DND-41 (cell line): ENCODE results near the gene GNE.

Experiments
- ATAC-seq: fragments of 200-7000 bp; cut with Tn5 transposase; 3 replicates; pipeline ENCODE4 v1.9.1; 2021; ENCODE audit warnings: low read depth; ENCODE audit not compliant: insufficient read depth
- DNase-seq: peaks from one replicate; pipeline ENCODE4 v3.0.0-alpha.2; 2020
- H2AFZ ChIP-seq: 2 replicates; pipeline ENCODE4 v1.6.0; 2012; ENCODE audit warnings: low read depth, low read length
- H3K27ac ChIP-seq: 2 replicates; pipeline ENCODE4 v1.5.1; 2012; ENCODE audit warnings: low read length, inconsistent platforms
- H3K27me3 ChIP-seq: fragments of 200-600 bp; sonication (generic); 2 replicates; pipeline ENCODE4 v1.6.0; 2012; ENCODE audit warnings: low read length, mild to moderate bottlenecking, inconsistent platforms; ENCODE audit not compliant: insufficient read depth, poor library complexity
- H3K36me3 ChIP-seq: 2 replicates; pipeline ENCODE4 v1.5.1; 2012; ENCODE audit warnings: low read length, inconsistent platforms; ENCODE audit not compliant: insufficient read depth
- H3K4me1 ChIP-seq: 2 replicates; pipeline ENCODE4 v1.5.1; 2012; ENCODE audit warnings: mild to moderate bottlenecking, low read length; ENCODE audit not compliant: insufficient read depth
- H3K4me2 ChIP-seq: 2 replicates; pipeline ENCODE4 v1.6.0; 2012; ENCODE audit warnings: mild to moderate bottlenecking, moderate library complexity, low read length, inconsistent platforms; ENCODE audit not compliant: insufficient read depth
- H3K4me3 ChIP-seq, 2 experiments: fragments of 200-600 bp in 1 of 2; shearing (Covaris generic) in 1 of 2; 2 replicates each; pipeline ENCODE4 v1.5.1; 2012 to 2016; ENCODE audit warnings: inconsistent platforms in 2 of 2, low read length in 2 of 2, mild to moderate bottlenecking in 2 of 2, low read depth in 1 of 2, moderate library complexity in 1 of 2
- H3K79me2 ChIP-seq: 2 replicates; pipeline ENCODE4 v1.6.0; 2012; ENCODE audit warnings: low read length, inconsistent platforms; ENCODE audit not compliant: insufficient read depth
- H3K9ac ChIP-seq: 2 replicates; pipeline ENCODE4 v1.6.0; 2012; ENCODE audit warnings: low read depth, mild to moderate bottlenecking, inconsistent platforms, low read length, moderate library complexity
- H3K9me3 ChIP-seq: 2 replicates; pipeline ENCODE4 v1.5.1; 2012; ENCODE audit warnings: low read length, moderate library complexity, mild to moderate bottlenecking, inconsistent platforms; ENCODE audit not compliant: insufficient read depth, severe bottlenecking
- H4K20me1 ChIP-seq: 2 replicates; pipeline ENCODE4 v1.6.0; 2012; ENCODE audit warnings: low read length; ENCODE audit not compliant: insufficient read depth
- EZH2 ChIP-seq: IDR thresholded peaks from 3 replicates; pipeline ENCODE4 v1.6.1; 2012; ENCODE audit warnings: borderline replicate concordance, low read depth, mild to moderate bottlenecking, moderate library complexity, low read length, inconsistent platforms; ENCODE audit not compliant: severe bottlenecking
- TF ChIP-seq, protein P1 (sequence below): IDR thresholded peaks from 2 replicates; pipeline ENCODE4 v1.5.1; 2012; ENCODE audit warnings: borderline replicate concordance, low read length, moderate library complexity, mild to moderate bottlenecking; ENCODE audit not compliant: poor library complexity, severe bottlenecking; ENCODE audit errors: extremely low read depth

Gene GNE

DNA sequence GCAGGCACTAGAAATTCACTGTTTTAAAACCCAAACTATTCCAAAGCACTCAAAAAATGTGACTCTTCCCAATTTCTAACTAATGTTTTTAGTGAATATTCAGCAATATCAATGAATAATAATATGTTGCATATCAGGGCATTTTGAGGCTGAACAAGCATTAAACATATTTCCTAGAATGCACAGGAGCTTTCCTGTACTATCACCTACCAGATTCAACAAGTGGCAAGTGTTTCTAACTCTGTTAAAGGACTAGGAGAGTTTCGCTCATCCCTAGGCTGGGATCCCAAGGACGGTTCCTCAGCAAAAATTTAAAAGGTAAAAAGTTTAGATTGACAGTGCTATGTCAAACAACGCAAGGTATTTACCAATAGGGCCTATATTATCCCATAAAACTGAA is 21.0 kb downstream of the GNE start:
- no peaks in the 10 kb centered on the region for H3K4me1 ChIP-seq
- DNase-seq (no peak), ATAC-seq (no peak)
- H3K36me3 ChIP-seq, result peaks cover 38% of the 10 kb centered on the region
- H3K27ac ChIP-seq, result no peak overlapping the region
- no peak overlapping the region for H2AFZ ChIP-seq
- no peak for TF ChIP-seq EZH2
- TF ChIP-seq, protein P1, sequence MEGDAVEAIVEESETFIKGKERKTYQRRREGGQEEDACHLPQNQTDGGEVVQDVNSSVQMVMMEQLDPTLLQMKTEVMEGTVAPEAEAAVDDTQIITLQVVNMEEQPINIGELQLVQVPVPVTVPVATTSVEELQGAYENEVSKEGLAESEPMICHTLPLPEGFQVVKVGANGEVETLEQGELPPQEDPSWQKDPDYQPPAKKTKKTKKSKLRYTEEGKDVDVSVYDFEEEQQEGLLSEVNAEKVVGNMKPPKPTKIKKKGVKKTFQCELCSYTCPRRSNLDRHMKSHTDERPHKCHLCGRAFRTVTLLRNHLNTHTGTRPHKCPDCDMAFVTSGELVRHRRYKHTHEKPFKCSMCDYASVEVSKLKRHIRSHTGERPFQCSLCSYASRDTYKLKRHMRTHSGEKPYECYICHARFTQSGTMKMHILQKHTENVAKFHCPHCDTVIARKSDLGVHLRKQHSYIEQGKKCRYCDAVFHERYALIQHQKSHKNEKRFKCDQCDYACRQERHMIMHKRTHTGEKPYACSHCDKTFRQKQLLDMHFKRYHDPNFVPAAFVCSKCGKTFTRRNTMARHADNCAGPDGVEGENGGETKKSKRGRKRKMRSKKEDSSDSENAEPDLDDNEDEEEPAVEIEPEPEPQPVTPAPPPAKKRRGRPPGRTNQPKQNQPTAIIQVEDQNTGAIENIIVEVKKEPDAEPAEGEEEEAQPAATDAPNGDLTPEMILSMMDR, result no peak
- H3K27me3 ChIP-seq, result no peaks in the 10 kb centered on the region
- H3K9me3 ChIP-seq, result no peaks in the 10 kb centered on the region
- no peak overlapping the region for H3K9ac ChIP-seq
- H4K20me1 ChIP-seq, result no peaks in the 10 kb centered on the region; the same call in 1 of the 2 replicates
- peaks cover 9% of the 10 kb centered on the region; the same call in 1 of the 2 replicates for H3K79me2 ChIP-seq
- no peak overlapping the region for H3K4me2 ChIP-seq
- H3K4me3 ChIP-seq, result no peak overlapping the region

DNA sequence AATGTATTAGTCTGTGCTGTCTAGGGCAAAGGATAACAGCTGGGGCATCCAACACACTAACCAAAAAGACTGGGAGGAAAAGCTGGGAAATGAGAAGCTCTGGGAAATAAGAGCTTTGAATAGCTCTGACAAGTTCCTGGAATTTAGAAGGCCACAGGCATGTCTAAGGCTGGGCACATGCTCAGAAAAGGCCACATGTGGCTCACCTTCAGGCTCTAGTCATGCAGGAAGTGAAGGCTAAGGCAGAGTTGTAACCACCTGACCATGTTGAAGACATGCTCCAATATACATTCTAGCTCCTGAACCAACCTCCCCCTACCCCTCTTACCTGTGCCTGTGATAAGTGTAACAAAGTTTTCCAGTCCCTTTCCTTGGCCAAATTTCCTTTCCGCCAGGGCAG is 35.8 kb downstream of the GNE start:
- no peak overlapping the region for H3K4me2 ChIP-seq
- no peak overlapping the region for H2AFZ ChIP-seq
- DNase-seq (no peak), ATAC-seq (no peak)
- peaks cover 21% of the 10 kb centered on the region for H3K79me2 ChIP-seq
- peaks cover 18% of the 10 kb centered on the region for H3K4me1 ChIP-seq
- no peak for TF ChIP-seq EZH2
- H3K27ac ChIP-seq, result no peak overlapping the region
- H3K36me3 ChIP-seq, result peaks cover 90% of the 10 kb centered on the region
- peaks cover 9% of the 10 kb centered on the region for H3K9me3 ChIP-seq
- H4K20me1 ChIP-seq, result peaks cover 26% of the 10 kb centered on the region
- H3K27me3 ChIP-seq, result no peaks in the 10 kb centered on the region
- H3K4me3 ChIP-seq, result no peak overlapping the region
- no peak overlapping the region for H3K9ac ChIP-seq

DNA sequence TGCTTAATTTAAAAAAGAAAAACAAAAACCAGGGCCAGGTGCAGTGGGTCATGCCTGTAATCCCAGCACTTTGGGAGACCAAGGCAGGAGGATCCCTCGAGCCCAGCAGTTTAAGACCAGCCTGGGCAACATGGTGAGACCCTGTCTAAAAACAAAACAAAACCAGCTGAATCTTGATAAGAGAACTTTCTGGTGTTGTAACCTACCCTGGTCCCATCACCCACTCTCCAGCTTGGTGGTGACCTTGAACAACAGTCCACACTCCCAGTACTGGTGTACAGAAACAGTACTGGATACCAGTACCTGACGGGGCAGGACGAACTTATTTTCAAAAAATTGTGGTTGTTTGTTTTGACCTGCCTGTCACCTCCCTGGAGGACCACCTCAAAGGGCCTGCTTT is 36.6 kb downstream of the GNE start:
- no peak overlapping the region for H3K4me2 ChIP-seq
- no peak overlapping the region for H3K9ac ChIP-seq
- H2AFZ ChIP-seq, result no peak overlapping the region
- peaks cover 90% of the 10 kb centered on the region for H3K36me3 ChIP-seq
- peaks cover 24% of the 10 kb centered on the region for H3K4me1 ChIP-seq
- H3K27me3 ChIP-seq, result no peaks in the 10 kb centered on the region
- peaks cover 24% of the 10 kb centered on the region for H3K79me2 ChIP-seq
- ATAC-seq (no peak), DNase-seq (no peak)
- no peak overlapping the region for H3K4me3 ChIP-seq
- H4K20me1 ChIP-seq, result peaks cover 33% of the 10 kb centered on the region
- TF ChIP-seq, protein P1, result no peak
- TF ChIP-seq EZH2, result no peak
- H3K27ac ChIP-seq, result no peak overlapping the region
- peaks cover 9% of the 10 kb centered on the region for H3K9me3 ChIP-seq

DNA sequence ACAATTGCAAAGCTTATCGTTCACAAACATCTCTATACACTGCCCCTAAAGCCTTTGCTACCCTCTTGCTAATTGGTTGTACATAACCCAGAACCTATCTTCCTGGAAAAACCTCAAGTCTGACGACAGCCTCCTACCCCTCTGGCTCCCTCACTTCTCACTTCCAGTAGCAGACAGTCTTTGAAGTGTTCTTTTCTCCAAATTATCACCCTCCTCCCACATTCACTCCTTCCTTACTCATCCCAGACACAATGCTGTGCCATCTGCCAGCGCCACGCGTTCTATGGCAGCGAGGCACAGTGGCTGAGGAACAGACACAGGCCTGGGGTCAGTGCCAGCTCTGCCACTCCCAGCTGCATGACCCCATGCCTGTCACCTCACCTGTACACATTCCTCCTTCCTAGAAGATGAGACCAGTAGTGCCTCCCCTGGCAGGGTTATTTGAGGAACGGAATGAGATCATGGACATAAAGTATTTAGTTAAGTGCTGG is 39.8 kb downstream of the GNE start:
- Histone ChIP-seq H2AFZ (no peak overlapping the region), H3K4me1 (peaks cover 24% of the 10 kb centered on the region), H3K9me3 (peaks cover 9% of the 10 kb centered on the region), H3K4me3 (no peak overlapping the region), H4K20me1 (peaks cover 43% of the 10 kb centered on the region), H3K36me3 (peaks cover 84% of the 10 kb centered on the region), H3K9ac (no peak overlapping the region), H3K4me2 (no peak overlapping the region), H3K79me2 (peaks cover 24% of the 10 kb centered on the region), H3K27me3 (no peaks in the 10 kb centered on the region), H3K27ac (peak overlapping the region; percentile 36)
- ATAC-seq (peak; percentile 90), DNase-seq (peak; percentile 44)
- TF ChIP-seq, protein P1, result no peak
- no peak for TF ChIP-seq EZH2
